ENCODE measurements around the gene MIDN.
"Not testable (repeated sequence)": the region's sequence is repeated elsewhere in the genome, so short reads cannot be mapped to it uniquely, and the experiment has no call there.

Gene MIDN

GRCh38 chr19:1295169-1296012 lies 47.0 kb downstream of the MIDN start:
- no peak for DNase-seq

DNA sequence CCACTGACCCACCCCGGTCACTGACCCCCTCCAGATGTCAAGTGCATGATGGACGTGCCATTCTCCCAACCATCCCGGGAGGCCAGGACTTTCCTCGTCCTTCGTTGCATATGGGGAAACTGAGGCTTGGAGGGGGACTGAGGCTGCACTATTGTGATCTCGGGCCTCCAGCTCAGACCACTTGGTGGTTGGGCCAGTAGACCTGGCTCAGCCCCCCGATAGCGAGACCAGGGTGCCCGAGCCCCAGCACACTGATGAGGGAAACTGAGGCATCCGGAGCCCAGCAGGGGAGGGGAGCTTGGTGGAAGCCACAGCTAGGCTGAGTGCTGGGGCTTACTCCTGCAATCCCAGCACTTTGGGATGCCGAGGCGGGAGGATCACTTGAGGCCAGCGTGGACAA lies 47.7 kb downstream of the MIDN start:
- no peak for DNase-seq

DNA sequence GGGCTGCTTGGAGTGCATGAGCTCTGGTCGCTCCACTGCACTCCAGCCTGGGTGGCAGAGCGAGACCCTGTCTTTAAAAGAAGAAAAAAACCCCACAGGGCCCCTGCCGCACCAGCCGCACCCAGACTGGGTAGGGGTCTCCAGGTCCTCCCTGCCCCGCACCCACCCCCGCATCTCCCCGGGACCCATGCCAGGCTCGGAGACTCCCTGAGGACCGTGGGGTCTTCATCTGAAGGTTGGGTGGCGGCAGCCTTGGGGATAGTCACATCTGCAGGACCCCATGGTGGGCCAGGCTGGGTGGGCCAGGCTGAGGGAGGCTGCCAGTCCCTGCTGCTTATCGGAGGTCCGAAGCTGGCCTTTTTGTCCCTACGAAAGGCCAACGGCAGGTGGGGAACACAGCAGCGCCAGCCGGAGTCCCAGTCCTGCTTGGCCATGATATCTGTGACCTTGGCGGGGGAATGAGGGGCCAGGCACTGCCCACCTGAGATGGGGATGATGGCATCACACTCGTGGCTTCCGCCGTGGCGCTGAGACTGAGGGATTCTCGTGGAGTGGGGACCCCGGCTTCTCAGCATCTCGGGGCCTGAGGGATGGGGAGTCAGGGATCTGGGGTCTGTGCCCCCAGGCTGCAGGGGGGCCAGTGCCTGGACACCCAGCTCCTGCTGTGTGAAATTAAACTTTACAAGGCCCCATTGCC lies 48.3 kb downstream of the MIDN start:
- no peak for DNase-seq

GRCh38 chr19:1298235-1298634 lies 49.9 kb downstream of the MIDN start:
- no peak for DNase-seq

DNA sequence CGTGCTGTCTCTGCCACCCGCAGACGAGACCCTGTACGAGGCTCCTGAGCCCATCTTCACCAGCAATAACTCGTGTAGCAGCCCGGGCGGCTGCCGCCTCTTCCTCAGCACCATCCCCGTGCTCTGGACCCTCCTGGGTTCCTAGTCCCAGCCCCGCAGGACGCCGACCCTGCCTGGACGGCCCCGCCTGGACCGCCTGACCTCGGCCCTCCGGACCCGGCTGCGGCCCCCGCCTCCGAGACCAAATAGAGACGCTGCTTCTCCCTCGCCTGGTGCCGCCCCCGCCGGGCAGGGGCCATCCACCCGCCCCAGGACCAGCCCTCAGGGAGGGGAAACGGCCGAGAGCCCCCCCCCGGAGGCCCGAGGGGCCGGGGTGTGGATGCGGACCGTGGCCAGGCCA lies 51.4 kb downstream of the MIDN start:
- DNase-seq: no peak

- no peak for DNase-seq
Observed at GRCh38 chr19:1300744-1301490, 52.5 kb downstream of the MIDN start.

DNA sequence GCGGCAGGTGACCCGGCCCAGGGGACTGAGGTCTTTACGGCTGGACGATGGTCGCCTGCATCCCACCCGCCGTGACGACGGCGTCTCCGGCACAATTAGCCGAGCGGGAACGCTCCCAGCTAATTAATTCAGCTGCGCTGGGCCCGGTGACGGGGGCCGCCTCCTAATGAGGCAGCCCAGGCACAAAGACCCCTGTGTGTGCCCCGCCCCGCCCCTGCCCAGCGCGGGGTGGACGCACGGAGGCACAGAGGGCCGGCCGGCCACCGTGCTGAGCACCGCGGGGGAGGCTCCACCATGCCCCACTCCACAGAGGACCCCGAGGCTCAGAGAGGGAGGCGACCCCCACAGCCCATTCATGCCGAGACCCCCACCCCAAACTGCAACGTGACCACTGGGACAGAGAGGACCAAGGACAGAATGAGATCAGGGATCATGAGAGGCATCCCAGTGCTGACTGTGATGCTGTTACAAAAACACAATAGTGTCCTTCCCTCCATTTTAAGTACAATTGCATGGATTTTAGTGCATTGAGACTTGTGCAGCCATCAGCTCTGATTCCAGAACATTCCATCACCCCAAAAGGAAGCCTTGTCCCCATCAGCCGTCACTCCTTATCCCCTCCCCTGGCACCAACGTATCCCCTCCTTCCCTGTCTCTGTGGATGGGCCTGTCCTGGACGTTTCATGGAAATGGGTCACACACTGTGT lies 54.3 kb downstream of the MIDN start:
- DNase-seq: no peak

- DNase-seq: no peak
Observed at GRCh38 chr19:1304197-1304924, 56.0 kb downstream of the MIDN start.

DNA sequence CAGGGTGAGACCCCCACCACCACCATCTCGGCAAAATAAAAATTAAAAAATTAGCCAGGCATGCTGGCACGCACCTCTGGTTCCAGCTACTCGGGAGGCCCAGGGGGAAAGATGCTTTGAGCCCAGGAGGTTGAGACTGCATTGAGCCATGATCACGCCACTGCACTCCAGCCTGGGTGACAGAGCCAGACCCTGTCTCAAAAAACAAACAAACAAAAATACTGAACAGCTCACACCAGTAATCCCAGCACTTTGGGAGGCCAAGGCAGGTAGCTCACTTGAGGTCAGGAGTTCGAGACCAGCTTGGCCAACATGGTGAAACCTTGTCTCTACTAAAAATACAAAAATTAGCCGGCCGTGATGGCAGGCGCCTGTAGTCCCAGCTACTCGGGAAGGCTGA lies 57.0 kb downstream of the MIDN start:
- DNase-seq: not testable (repeated sequence)

GRCh38 chr19:1307320-1307719 lies 58.9 kb downstream of the MIDN start:
- DNase-seq: no peak

DNA sequence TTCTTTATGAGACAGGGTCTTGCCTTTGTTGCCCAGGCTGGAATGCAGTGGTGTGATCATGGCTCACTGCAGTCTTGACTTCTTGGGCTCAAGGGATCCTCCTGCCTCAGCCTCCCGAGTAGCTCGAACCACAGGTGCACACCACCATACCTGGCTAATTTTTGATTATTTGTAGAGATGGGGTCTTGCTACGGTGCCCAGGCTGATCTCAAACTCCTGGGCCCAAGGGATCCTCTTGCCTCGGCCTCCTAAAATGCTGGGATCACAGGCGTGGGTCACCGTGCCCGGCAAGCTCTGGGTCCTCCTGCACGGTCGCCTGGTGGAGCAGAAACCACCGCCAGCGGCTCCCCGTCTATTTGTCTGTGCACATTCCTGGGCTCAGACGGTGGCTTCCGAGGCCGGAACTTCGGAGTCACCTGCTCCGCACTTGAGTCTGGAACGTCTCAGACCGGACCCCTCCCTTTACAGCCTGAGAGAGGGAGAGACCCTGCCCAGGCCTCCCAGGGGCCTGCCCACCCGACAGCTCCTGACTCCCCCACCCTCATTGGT lies 59.4 kb downstream of the MIDN start:
- no peak for DNase-seq

- no peak for DNase-seq
Observed at GRCh38 chr19:1308718-1309117, 60.3 kb downstream of the MIDN start.
